Trophoblast cell (in vitro differentiated cells and primary cell): ENCODE results near the gene CATSPERE.

Experiments
- DNase-seq, 2 donors: peaks; one replicate each; pipeline ENCODE4 v3.0.0-alpha.2; 2016
- H2AFZ ChIP-seq: 2 replicates; pipeline ENCODE4 v1.6.1; 2013; ENCODE audit warnings: low read length, moderate library complexity, mild to moderate bottlenecking; ENCODE audit not compliant: insufficient read depth, poor library complexity
- H2AK5ac ChIP-seq: 2 replicates; pipeline ENCODE4 v1.6.1; 2013; ENCODE audit warnings: mild to moderate bottlenecking, low read length
- H2BK120ac ChIP-seq: 2 replicates; pipeline ENCODE4 v1.6.1; 2013; ENCODE audit warnings: low read length, mild to moderate bottlenecking, moderate library complexity; ENCODE audit not compliant: insufficient read depth, poor library complexity
- H2BK12ac ChIP-seq: 2 replicates; pipeline ENCODE4 v1.6.1; 2013; ENCODE audit warnings: mild to moderate bottlenecking, low read length, moderate library complexity
- H2BK5ac ChIP-seq: 2 replicates; pipeline ENCODE4 v1.6.1; 2013; ENCODE audit warnings: low read length, low read depth, moderate library complexity, mild to moderate bottlenecking; ENCODE audit not compliant: poor library complexity
- H3K14ac ChIP-seq: 2 replicates; pipeline ENCODE4 v1.6.1; 2013; ENCODE audit warnings: mild to moderate bottlenecking, low read length
- H3K18ac ChIP-seq: 2 replicates; pipeline ENCODE4 v1.6.1; 2013; ENCODE audit warnings: mild to moderate bottlenecking, low read length
- H3K23ac ChIP-seq: 2 replicates; pipeline ENCODE4 v1.6.1; 2013; ENCODE audit warnings: low read length
- H3K27ac ChIP-seq: 2 replicates; pipeline ENCODE4 v1.5.1; 2013; ENCODE audit warnings: low read depth, mild to moderate bottlenecking, inconsistent platforms, low read length, moderate library complexity
- H3K27me3 ChIP-seq: 2 replicates; pipeline ENCODE4 v1.6.1; 2013; ENCODE audit warnings: inconsistent platforms, mild to moderate bottlenecking, low read length, moderate library complexity; ENCODE audit not compliant: insufficient read depth
- H3K36me3 ChIP-seq, 2 experiments: 1 replicate in 1 of 2; 2 replicates in 1 of 2; pipeline ENCODE4 v1.6.1; 2013; ENCODE audit warnings: low read length in 2 of 2, mild to moderate bottlenecking in 2 of 2, moderate library complexity in 1 of 2; ENCODE audit not compliant: insufficient read depth in 2 of 2, control insufficient read depth in 1 of 2
- H3K4ac ChIP-seq: 2 replicates; pipeline ENCODE4 v1.6.1; 2013; ENCODE audit warnings: low read depth, mild to moderate bottlenecking, low read length, moderate library complexity
- H3K4me1 ChIP-seq, 2 experiments: 1 replicate in 1 of 2; 2 replicates in 1 of 2; pipeline ENCODE4 v1.6.1; 2013; ENCODE audit warnings: low read length in 2 of 2, mild to moderate bottlenecking in 2 of 2, moderate library complexity in 1 of 2; ENCODE audit not compliant: insufficient read depth in 2 of 2, control insufficient read depth in 1 of 2
- H3K4me2 ChIP-seq: 2 replicates; pipeline ENCODE4 v1.6.1; 2013; ENCODE audit warnings: inconsistent platforms, mild to moderate bottlenecking, low read length, moderate library complexity
- H3K4me3 ChIP-seq: 2 replicates; pipeline ENCODE4 v1.5.1; 2013; ENCODE audit warnings: mild to moderate bottlenecking, low read depth, low read length, inconsistent platforms
- H3K79me1 ChIP-seq: one replicate; pipeline ENCODE4 v1.6.1; 2013; ENCODE audit warnings: low read length
- H3K79me2 ChIP-seq: 2 replicates; pipeline ENCODE4 v1.6.1; 2013; ENCODE audit warnings: low read length, mild to moderate bottlenecking; ENCODE audit not compliant: control insufficient read depth, insufficient read depth, poor library complexity
- H3K9ac ChIP-seq: 2 replicates; pipeline ENCODE4 v1.6.1; 2013; ENCODE audit warnings: mild to moderate bottlenecking, low read length
- H3K9me3 ChIP-seq: 2 replicates; pipeline ENCODE4 v1.6.1; 2013; ENCODE audit warnings: low read depth, mild to moderate bottlenecking, control low read depth, inconsistent platforms, low read length; ENCODE audit not compliant: insufficient read depth
- H4K12ac ChIP-seq: 2 replicates; pipeline ENCODE4 v1.6.1; 2013; ENCODE audit warnings: low read depth, mild to moderate bottlenecking, low read length, moderate library complexity
- H4K8ac ChIP-seq: 2 replicates; pipeline ENCODE4 v1.6.1; 2013; ENCODE audit warnings: low read depth, mild to moderate bottlenecking, low read length, moderate library complexity
- H4K91ac ChIP-seq: one replicate; pipeline ENCODE4 v1.6.1; 2013; ENCODE audit warnings: low read depth, mild to moderate bottlenecking, low read length, moderate library complexity
- WGBS: extraction: QIAGEN DNeasy Blood & Tissue Kit; methylation state at CpG from one replicate; pipeline ENCODE4 v1.1.7; 2013; ENCODE audit warnings: missing lambda C conversion rate; ENCODE audit not compliant: insufficient read length, insufficient coverage; ENCODE audit errors: extremely low coverage; 5-methylcytosine and 5-hydroxymethylcytosine counted together

Gene CATSPERE

GRCh38 chr1:244445320-244446181, 15.5 kb upstream of the CATSPERE start:
- Histone ChIP-seq H3K4ac (no peak overlapping the region), H3K79me2 (peaks cover 4% of the 10 kb centered on the region), H3K4me1 (peaks cover 0 to 5% of the 10 kb centered on the region in 2 experiments), H2BK120ac (no peak overlapping the region), H2BK5ac (no peak overlapping the region), H2AFZ (no peak overlapping the region), H3K4me3 (no peak overlapping the region), H3K79me1 (no peaks in the 10 kb centered on the region), H3K36me3 (peaks cover 0 to 2% of the 10 kb centered on the region in 2 experiments), H2AK5ac (no peak overlapping the region), H4K8ac (no peak overlapping the region), H3K9ac (no peak overlapping the region), H3K27ac (peak overlapping the region; percentile 71), H3K27me3 (no peaks in the 10 kb centered on the region), H3K14ac (no peak overlapping the region), H3K23ac (no peak overlapping the region), H2BK12ac (no peak overlapping the region), H3K9me3 (no peaks in the 10 kb centered on the region), H4K12ac (no peak overlapping the region), H4K91ac (no peak overlapping the region), H3K4me2 (no peak overlapping the region), H3K18ac (no peak overlapping the region)
- DNase-seq, result no peak
- WGBS, result no CpG with 5 or more reads among the region's 2 CpGs

DNA sequence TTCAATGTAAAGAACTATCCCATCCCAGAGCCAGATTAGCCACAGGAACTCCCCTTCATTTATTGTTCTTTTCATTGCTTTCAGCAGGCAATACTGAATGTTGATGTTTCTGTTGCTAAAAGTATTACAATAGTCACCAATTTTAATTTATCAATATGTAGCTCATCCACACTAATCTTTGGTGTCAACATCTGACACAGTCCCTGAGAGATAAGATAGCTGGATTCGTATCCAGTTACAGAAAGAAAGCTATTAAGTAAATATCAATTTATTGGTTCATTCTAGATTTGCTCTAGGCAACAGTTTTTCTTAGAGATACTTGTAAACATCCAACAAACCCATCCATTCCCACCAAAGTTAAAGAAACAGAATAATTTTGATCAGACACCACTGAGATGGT, 14.0 kb upstream of the CATSPERE start:
- Histone ChIP-seq H3K79me1 (peaks cover 7% of the 10 kb centered on the region), H4K12ac (no peak overlapping the region), H3K9ac (no peak overlapping the region), H3K27me3 (no peaks in the 10 kb centered on the region), H3K9me3 (no peaks in the 10 kb centered on the region), H3K4ac (peak overlapping the region; percentile 66), H3K79me2 (peaks cover 10% of the 10 kb centered on the region), H3K4me1 (peaks cover 0 to 5% of the 10 kb centered on the region in 2 experiments), H3K36me3 (peaks cover 0 to 2% of the 10 kb centered on the region in 2 experiments), H3K14ac (no peak overlapping the region), H2AFZ (no peak overlapping the region), H3K23ac (no peak overlapping the region), H2BK12ac (no peak overlapping the region), H3K4me2 (no peak overlapping the region), H2BK5ac (no peak overlapping the region), H4K8ac (no peak overlapping the region), H2AK5ac (no peak overlapping the region), H2BK120ac (no peak overlapping the region), H3K18ac (no peak overlapping the region), H4K91ac (no peak overlapping the region), H3K27ac (no peak overlapping the region), H3K4me3 (no peak overlapping the region)
- no CpG with 5 or more reads among the region's 1 CpG for WGBS
- DNase-seq, result no peak

- Histone ChIP-seq H3K79me1 (peaks cover 7% of the 10 kb centered on the region), H3K4me2 (no peak overlapping the region), H3K14ac (no peak overlapping the region), H3K4me1 (peaks cover 0 to 5% of the 10 kb centered on the region in 2 experiments), H4K8ac (no peak overlapping the region), H4K12ac (no peak overlapping the region), H3K18ac (no peak overlapping the region), H2BK120ac (no peak overlapping the region), H3K27me3 (no peaks in the 10 kb centered on the region), H3K79me2 (peaks cover 10% of the 10 kb centered on the region), H3K9me3 (no peaks in the 10 kb centered on the region), H2BK12ac (no peak overlapping the region), H2AK5ac (no peak overlapping the region), H3K27ac (no peak overlapping the region), H3K23ac (no peak overlapping the region), H3K36me3 (peaks cover 0 to 2% of the 10 kb centered on the region in 2 experiments), H4K91ac (no peak overlapping the region), H2BK5ac (no peak overlapping the region), H3K4ac (no peak overlapping the region), H3K4me3 (no peak overlapping the region), H3K9ac (no peak overlapping the region), H2AFZ (no peak overlapping the region)
- WGBS, result no CpG with 5 or more reads among the region's 2 CpGs
- no peak for DNase-seq
These were observed 13.5 kb upstream of the CATSPERE start for GRCh38 chr1:244447552-244447951.

GRCh38 chr1:244448279-244449036, 12.6 kb upstream of the CATSPERE start:
- H3K9me3 ChIP-seq, result no peaks in the 10 kb centered on the region
- H3K36me3 ChIP-seq, result peaks cover 0 to 3% of the 10 kb centered on the region in 2 experiments
- no peak overlapping the region for H2AK5ac ChIP-seq
- peaks cover 9% of the 10 kb centered on the region for H3K79me2 ChIP-seq
- no CpG with 5 or more reads among the region's 5 CpGs for WGBS
- peak overlapping the region; percentile 69 for H3K4ac ChIP-seq
- no peak overlapping the region for H4K12ac ChIP-seq
- no peak overlapping the region for H2BK120ac ChIP-seq
- no peak for DNase-seq
- peaks cover 1 to 5% of the 10 kb centered on the region in 2 experiments for H3K4me1 ChIP-seq
- no peak overlapping the region for H2AFZ ChIP-seq
- H3K18ac ChIP-seq, result no peak overlapping the region
- H3K79me1 ChIP-seq, result peaks cover 7% of the 10 kb centered on the region
- H4K91ac ChIP-seq, result no peak overlapping the region
- H2BK12ac ChIP-seq, result no peak overlapping the region
- no peak overlapping the region for H3K14ac ChIP-seq
- H3K4me3 ChIP-seq, result no peak overlapping the region
- H3K23ac ChIP-seq, result no peak overlapping the region
- no peaks in the 10 kb centered on the region for H3K27me3 ChIP-seq
- no peak overlapping the region for H3K4me2 ChIP-seq
- H3K27ac ChIP-seq, result no peak overlapping the region
- no peak overlapping the region for H4K8ac ChIP-seq
- no peak overlapping the region for H3K9ac ChIP-seq
- no peak overlapping the region for H2BK5ac ChIP-seq
